HG03045 (cell line): ENCODE results near the gene P3R3URF.

Source experiments
- ATAC-seq: cut with Tn5 transposase; IDR thresholded peaks from one replicate; pipeline ENCODE4 v1.9.1; 2021; ENCODE audit warnings: mild to moderate bottlenecking, moderate library complexity; ENCODE audit not compliant: unreplicated experiment

P3R3URF gene

GRCh38 chr1:46194641-46195193, 18.4 kb upstream of the P3R3URF start:
- ATAC-seq = no peak

DNA sequence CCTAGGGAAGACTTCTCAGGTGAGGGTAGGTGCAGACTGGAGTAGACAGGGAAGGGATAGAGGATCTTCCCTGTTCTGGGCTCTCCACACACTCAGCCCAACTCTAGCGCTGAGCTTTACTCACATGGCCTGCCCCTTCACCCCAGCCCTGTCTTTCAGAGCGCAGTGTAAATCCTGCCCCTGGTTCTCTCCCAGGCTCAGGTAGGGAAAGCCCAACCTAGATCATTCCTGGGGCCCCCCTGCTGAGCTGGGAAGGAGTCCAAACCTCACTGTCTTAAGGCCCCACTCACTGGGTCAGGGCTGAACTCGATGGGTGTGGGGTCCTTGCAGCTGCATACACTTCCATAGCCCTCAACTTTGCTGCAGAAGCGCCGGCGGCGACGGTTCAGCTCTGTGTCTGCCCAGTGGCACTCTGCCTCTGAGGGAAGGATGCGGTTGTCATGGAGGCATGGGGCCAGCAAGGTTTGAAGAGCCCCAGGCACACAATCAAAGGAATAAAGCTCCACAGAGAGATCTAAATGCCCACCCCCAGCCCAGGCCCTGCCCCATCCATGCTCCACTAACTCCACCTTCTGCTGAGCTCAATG, 17.8 kb upstream of the P3R3URF start:
- ATAC-seq = no peak

- no peak for ATAC-seq
Observed at GRCh38 chr1:46193285-46193684, 17.0 kb upstream of the P3R3URF start.

- ATAC-seq = no peak
Observed at GRCh38 chr1:46192171-46192570, 15.9 kb upstream of the P3R3URF start.

GRCh38 chr1:46191033-46191701, 14.9 kb upstream of the P3R3URF start:
- ATAC-seq = no peak

GRCh38 chr1:46190539-46190938, 14.3 kb upstream of the P3R3URF start:
- no peak for ATAC-seq

- ATAC-seq = no peak
Observed at GRCh38 chr1:46188295-46189030, 12.2 kb upstream of the P3R3URF start.

GRCh38 chr1:46187106-46187869, 11.0 kb upstream of the P3R3URF start:
- ATAC-seq = no peak

DNA sequence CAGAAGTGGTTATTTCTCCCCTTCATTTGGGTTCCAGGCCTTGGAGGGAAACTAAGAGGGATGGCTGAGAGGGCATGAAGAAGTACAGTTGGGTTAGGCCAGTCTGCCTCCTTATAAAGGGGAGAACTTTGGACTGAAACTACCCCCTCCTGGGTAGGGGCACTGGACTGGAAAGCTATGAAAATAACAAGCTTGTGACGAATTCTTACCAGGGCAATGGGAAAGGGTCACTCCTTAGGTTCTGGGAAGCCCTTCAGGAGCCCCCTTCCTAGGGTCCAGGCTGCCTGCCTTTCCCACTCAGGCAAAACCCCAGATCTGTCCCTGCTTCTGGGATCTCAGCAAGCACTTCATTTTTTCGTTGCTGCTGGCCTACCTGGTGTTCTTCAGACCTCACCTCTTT, 9.8 kb upstream of the P3R3URF start:
- ATAC-seq = no peak

GRCh38 chr1:46184920-46185658, 8.8 kb upstream of the P3R3URF start:
- no peak for ATAC-seq

DNA sequence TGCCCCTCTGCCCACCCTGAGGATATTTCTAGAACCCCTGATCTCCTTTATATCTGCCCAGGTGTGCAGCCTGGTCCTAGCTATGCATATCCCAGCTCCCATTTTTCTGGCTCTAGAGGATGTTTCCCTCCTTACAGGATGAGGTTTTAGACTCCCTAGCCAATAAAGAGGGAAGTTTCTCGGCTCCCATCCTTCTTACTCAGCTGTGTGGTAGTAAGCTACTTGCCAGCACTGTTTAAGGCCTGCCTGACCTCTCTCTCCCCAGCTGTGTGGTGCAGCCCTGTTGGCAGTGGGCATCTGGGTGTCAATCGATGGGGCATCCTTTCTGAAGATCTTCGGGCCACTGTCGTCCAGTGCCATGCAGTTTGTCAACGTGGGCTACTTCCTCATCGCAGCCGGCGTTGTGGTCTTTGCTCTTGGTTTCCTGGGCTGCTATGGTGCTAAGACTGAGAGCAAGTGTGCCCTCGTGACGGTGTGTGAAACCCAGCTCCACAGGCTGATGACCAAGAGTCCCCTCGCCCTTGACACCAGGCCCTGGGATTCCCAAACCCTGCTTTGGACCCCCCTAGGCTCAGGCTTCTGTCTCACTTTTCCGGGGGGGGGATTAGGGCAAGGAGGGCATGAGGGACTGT, 7.8 kb upstream of the P3R3URF start:
- no peak for ATAC-seq

GRCh38 chr1:46183079-46183847, 7.0 kb upstream of the P3R3URF start:
- no peak for ATAC-seq

DNA sequence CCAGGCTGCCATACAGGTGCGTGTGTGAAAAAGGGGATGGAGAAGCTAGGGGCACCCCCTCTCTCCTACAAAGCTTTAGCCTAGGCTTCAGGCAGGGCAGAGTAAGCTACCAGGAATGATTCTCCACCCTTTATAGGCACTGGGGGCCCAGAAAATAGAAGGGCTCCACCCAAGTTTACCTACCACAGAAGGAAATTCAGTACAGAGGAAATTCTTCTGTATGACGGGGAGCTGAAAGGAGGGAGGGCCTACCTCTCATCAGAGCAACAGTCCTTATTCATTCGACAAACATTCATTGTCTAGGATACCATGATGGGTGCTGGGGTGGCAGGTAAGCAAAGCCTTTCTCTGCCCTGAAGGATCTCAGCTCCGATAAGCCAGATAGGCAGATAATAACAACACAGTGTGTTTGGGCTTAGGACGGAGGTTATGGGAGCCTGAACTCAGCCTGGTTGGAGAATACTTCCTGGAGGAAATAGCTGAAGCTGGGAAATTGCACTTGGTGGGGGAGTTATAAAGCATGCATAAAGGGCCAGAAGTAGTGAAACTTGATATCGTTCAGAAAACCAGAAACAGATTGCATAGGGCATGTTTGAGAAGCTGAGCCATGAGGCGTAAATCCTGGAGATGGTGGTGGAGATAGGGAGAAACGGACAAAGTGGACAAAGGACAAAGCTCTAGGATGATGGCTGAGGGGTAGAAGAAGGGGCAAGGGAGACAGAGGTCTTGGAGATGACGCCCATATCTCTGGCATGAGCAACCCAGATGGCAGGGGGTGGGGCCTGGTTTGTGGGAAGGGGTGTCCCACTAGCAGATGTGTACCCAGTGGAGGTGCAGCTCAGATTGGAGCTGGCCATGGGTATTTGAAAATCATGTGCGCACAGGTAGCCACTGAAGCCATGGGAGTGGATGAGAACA, 5.3 kb upstream of the P3R3URF start:
- no peak for ATAC-seq

GRCh38 chr1:46180082-46180616, 3.9 kb upstream of the P3R3URF start:
- ATAC-seq = no peak

DNA sequence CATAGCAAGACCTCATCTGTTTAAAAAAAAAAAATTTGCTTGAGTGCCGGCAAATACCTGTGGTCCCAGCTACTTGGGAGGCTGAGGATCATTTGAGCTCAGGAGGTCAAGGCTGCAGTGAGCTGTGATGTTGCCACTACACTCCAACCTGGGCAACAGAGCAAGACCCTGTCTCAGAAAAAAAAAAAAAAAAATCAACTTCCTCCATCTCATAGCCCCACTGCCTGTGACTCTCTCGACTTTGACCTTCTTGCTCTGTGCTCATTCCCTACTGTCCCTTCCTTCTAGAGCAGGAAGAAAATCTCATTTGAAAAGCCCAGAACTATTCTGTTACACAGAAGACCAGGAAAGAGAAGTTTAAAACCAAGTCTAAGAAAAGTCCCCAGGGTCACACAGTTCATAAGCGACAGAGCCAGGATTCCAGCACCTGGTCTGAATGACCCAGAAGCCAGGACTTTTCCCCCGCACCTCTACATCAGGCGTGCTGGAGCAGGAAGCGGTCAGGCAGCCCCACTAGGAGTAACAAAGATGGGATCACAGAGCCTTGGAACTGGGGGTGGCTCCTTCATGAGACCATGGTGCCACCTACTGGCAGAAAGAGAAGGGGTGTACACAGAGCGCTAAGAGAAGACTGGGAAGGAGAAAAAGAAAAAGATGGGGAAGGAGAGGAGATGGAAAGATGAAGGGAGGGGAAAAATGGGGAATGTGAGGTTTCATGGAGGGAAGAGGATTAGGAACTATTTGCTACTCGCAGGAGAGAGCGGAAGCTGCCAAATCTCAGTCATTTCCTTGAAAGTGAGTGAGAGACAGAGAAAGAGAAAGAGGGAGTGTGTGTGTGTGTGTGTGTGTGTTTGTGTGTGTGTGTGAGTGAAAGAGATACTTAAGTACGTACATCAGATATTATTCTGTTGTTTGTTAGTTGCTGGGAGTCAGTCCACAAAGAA, 3.1 kb upstream of the P3R3URF start:
- no peak for ATAC-seq

DNA sequence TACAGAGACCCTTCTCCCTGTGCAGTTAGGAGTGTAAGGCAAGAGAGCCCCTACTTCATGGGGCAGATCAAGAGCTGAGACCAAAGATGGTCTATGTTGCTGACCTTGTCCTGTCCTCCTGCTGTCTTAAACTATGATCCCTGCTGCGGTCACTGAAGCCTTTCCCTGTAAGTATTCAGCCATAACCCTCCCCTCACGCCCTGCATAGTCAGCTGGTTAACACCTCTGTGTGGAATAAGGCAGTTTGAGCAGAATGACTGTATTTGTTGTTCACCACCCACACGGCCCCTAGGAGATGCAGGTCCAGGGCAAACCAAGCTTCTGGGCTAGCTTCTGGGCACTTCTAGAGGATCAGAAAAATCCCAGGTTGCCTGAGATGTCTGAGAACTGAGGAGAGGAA, 1.0 kb downstream of the P3R3URF start:
- no peak for ATAC-seq
